ENCODE data around the gene OSBPL9.

DNA sequence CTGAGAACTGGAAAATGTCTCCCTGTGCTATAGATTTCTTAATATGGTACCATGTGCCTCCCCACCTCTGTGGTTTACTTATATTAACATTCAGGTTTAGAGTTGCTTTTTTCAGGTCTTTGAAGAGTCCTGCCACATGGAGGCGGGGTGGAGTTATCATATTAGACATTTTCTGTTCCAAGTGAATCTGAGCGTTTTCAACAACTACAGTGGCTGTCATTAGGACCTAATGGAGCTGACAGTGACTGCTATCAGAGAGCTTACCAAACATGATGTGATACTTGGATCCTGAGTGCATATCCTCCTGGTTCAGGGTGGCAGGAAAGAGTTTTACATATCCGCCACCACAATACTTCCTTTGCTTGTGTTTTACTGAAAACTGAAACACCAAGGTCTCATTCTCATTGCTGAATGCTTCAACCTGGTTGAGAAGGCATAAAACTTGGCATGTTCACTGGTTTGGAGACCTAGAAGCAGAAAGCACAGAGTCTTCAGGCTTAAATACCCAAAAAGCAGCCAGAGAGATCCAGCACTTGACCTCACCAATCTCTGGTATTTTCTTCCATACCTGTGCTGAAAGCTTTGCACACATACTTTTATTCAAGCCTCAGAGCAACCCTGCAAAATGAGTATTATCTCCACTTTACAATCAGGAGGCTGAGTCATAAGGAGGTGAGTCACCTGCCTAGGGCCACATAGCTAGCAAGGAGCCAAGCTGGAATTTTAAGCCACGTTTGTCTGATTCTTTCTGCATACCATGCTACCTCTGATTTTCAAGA is 47.4 kb upstream of the OSBPL9 start:
- TF ChIP-seq POLR2AphosphoS5 (IDR thresholded peaks at IDR 0.05; ENCODE audit: low read depth, low read length) (no peak), POLR2A (IDR thresholded peaks at IDR 0.05; ENCODE audit: low read depth, low read length) (no peak)
